ENCODE results near the gene GABARAPL2. TPM values are rescaled to one million over a fixed set of nuclear protein-coding genes. Genes with fewer than 3 reads are reported as not detected.
"Not testable (repeated sequence)": the region's sequence is repeated elsewhere in the genome, so short reads cannot be mapped to it uniquely, and the experiment has no call there.

The GABARAPL2 gene
- total RNA-seq, 3 donors from 2014 or later (not counting 1 experiment from before 2014, with no cell fraction given): 66.2 to 74.0 (median 71.3) TPM

DNA sequence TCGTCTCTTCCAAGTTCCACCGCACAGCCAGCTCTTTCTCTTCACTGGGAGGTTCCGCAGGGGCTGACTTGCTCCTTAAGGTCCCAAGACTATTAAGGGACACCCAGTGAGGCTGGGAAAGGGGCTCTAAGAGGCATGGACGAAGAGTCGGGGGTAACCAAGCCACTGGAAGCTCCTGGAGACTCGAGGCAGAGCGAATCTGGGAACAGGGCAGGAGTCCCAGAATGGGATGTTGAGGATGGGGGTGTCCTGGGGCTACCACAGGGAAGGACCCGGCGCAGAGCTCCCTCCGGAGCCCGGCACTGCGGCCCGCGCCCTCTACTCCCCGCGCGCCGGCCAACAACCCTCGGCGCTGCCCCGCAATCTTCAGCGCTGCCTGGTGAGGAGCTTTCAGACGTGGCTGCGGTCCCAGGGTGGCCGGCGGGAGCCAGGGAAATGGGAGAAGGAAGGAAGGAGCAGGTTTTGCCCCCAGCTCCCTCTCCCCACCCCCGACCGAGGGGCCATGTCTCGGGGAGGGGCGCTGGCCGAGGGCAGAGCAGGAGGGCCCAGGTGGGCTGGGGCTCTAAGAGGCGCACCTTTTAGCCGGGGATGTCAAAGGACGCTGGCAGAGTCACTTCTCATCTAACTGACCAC lies 30.9 kb upstream of the GABARAPL2 start:
- no peak overlapping the region for H3K27ac Mint-ChIP-seq
- intact Hi-C loops (cut with micrococcal nuclease): no loop called here
- no peaks in the 10 kb centered on the region for H3K9me3 ChIP-seq (ENCODE audit: control insufficient read depth, insufficient read depth, low read length)
- H3K27me3 ChIP-seq (ENCODE audit: control insufficient read depth, insufficient read depth, low read length): no peaks in the 10 kb centered on the region
- H3K36me3 ChIP-seq (ENCODE audit: control insufficient read depth, insufficient read depth, low read length): no peaks in the 10 kb centered on the region
- H3K4me1 Mint-ChIP-seq: peaks cover 0 to under 1% of the 10 kb centered on the region in 2 donors
- 79% methylated on average over 32 of the region's 34 CpGs for WGBS (ENCODE audit: insufficient coverage)
- H3K36me3 Mint-ChIP-seq: no peaks in the 10 kb centered on the region
- no peak for DNase-seq
- ATAC-seq: no peak
- no peak overlapping the region for H3K27ac ChIP-seq (ENCODE audit: low read length)
- H3K4me3 ChIP-seq (ENCODE audit: low read length): no peak overlapping the region
- H3K9me3 Mint-ChIP-seq: no peaks in the 10 kb centered on the region
- H3K4me1 ChIP-seq (ENCODE audit: control insufficient read depth, insufficient read depth, low read length): no peaks in the 10 kb centered on the region
- no peak overlapping the region for H3K4me3 Mint-ChIP-seq
- H3K27me3 Mint-ChIP-seq (ENCODE audit: low read depth in 2 of 2): no peaks in the 10 kb centered on the region
- TF ChIP-seq, protein P1, sequence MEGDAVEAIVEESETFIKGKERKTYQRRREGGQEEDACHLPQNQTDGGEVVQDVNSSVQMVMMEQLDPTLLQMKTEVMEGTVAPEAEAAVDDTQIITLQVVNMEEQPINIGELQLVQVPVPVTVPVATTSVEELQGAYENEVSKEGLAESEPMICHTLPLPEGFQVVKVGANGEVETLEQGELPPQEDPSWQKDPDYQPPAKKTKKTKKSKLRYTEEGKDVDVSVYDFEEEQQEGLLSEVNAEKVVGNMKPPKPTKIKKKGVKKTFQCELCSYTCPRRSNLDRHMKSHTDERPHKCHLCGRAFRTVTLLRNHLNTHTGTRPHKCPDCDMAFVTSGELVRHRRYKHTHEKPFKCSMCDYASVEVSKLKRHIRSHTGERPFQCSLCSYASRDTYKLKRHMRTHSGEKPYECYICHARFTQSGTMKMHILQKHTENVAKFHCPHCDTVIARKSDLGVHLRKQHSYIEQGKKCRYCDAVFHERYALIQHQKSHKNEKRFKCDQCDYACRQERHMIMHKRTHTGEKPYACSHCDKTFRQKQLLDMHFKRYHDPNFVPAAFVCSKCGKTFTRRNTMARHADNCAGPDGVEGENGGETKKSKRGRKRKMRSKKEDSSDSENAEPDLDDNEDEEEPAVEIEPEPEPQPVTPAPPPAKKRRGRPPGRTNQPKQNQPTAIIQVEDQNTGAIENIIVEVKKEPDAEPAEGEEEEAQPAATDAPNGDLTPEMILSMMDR (IDR thresholded peaks at IDR 0.05): no peak

DNA sequence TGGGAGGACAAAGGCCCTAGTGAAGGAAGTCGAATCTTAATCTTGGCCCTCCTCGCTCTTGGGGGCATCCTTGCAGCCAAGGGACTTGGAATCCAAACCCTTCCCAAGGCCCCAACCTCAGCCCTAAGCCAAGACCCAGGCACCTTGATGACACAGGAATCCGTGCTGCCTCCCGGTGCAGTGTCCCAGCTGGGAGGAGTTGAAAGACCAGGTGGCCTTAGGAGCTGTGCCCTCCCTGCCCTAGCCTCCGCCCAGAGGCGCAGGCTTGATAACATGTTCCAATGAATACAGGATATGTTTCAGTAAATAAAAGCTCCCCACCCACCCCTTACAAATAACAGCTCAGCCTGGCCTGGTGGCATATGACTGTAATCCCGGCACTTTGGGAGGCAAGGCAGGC lies 30.3 kb upstream of the GABARAPL2 start, which contains the start of gene CHST5:
Gene CHST5 (minus strand): TSS at position 208 of the 400 bp plus-strand sequence. CDS start 5,724 bp downstream, outside the sequence.
- H3K4me1 Mint-ChIP-seq: peaks cover 0 to 4% of the 10 kb centered on the region in 2 donors
- no peaks in the 10 kb centered on the region for H3K36me3 Mint-ChIP-seq

DNA sequence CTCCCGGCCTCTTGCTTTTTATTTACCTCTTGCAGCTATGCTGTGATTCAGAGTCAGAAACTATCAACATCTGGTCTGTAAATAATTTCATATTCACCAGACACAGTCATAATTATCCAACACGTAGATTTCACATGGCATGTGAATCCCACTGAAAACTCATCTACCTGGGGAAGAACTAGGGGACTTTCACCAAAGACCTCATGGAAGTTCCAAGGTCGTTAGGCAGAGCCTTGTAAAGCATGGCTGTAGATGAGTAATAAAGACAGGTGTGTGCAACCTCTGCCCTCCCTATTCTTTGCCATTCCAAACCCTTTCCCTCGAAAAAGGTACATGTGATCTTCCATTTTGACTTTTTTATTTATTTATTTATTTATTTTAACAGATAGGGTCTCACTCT lies 28.4 kb upstream of the GABARAPL2 start:
- no peaks in the 10 kb centered on the region for H3K9me3 ChIP-seq (ENCODE audit: control insufficient read depth, insufficient read depth, low read length)
- H3K27ac ChIP-seq (ENCODE audit: low read length): no peak overlapping the region
- no peak for ATAC-seq
- no peaks in the 10 kb centered on the region for H3K4me1 ChIP-seq (ENCODE audit: control insufficient read depth, insufficient read depth, low read length)
- 77% methylated on average over 3 of the region's 4 CpGs for WGBS (ENCODE audit: insufficient coverage)
- H3K4me1 Mint-ChIP-seq: peaks cover 0 to 4% of the 10 kb centered on the region in 2 donors
- no peaks in the 10 kb centered on the region for H3K27me3 Mint-ChIP-seq (ENCODE audit: low read depth in 2 of 2)
- intact Hi-C loops (cut with micrococcal nuclease): no loop called here
- no peaks in the 10 kb centered on the region for H3K27me3 ChIP-seq (ENCODE audit: control insufficient read depth, insufficient read depth, low read length)
- no peaks in the 10 kb centered on the region for H3K36me3 ChIP-seq (ENCODE audit: control insufficient read depth, insufficient read depth, low read length)
- H3K4me3 ChIP-seq (ENCODE audit: low read length): no peak overlapping the region
- H3K9me3 Mint-ChIP-seq: no peaks in the 10 kb centered on the region
- DNase-seq: no peak
- H3K27ac Mint-ChIP-seq: no peak overlapping the region
- no peak overlapping the region for H3K4me3 Mint-ChIP-seq
- TF ChIP-seq, protein P1 (IDR thresholded peaks at IDR 0.05): no peak
- H3K36me3 Mint-ChIP-seq: no peaks in the 10 kb centered on the region

More for the DNA sequence above, 30.3 kb upstream of the GABARAPL2 start, which contains the start of gene CHST5:
- Mint-ChIP-seq H3K4me3 (no peak within 1 kb of the TSS), H3K27ac (no peak within 1 kb of the TSS), H3K9me3 (no peaks in the 10 kb centered on the region), H3K27me3 (ENCODE audit: low read depth in 2 of 2) (no peaks in the 10 kb centered on the region)
- ATAC-seq (no peak), DNase-seq (no peak)
- H3K9me3 ChIP-seq (ENCODE audit: control insufficient read depth, insufficient read depth, low read length): no peaks in the 10 kb centered on the region
- H3K4me1 ChIP-seq (ENCODE audit: control insufficient read depth, insufficient read depth, low read length): no peaks in the 10 kb centered on the region
- intact Hi-C loops (cut with micrococcal nuclease): no loop called here
- 95% methylated on average over 7 of the region's 7 CpGs for WGBS (ENCODE audit: insufficient coverage)
- TF ChIP-seq, protein P1 (IDR thresholded peaks at IDR 0.05): no peak
- no peak within 1 kb of the TSS for H3K27ac ChIP-seq (ENCODE audit: low read length)
- no peak within 1 kb of the TSS for H3K4me3 ChIP-seq (ENCODE audit: low read length)
- H3K27me3 ChIP-seq (ENCODE audit: control insufficient read depth, insufficient read depth, low read length): no peaks in the 10 kb centered on the region
- no peaks in the 10 kb centered on the region for H3K36me3 ChIP-seq (ENCODE audit: control insufficient read depth, insufficient read depth, low read length)

DNA sequence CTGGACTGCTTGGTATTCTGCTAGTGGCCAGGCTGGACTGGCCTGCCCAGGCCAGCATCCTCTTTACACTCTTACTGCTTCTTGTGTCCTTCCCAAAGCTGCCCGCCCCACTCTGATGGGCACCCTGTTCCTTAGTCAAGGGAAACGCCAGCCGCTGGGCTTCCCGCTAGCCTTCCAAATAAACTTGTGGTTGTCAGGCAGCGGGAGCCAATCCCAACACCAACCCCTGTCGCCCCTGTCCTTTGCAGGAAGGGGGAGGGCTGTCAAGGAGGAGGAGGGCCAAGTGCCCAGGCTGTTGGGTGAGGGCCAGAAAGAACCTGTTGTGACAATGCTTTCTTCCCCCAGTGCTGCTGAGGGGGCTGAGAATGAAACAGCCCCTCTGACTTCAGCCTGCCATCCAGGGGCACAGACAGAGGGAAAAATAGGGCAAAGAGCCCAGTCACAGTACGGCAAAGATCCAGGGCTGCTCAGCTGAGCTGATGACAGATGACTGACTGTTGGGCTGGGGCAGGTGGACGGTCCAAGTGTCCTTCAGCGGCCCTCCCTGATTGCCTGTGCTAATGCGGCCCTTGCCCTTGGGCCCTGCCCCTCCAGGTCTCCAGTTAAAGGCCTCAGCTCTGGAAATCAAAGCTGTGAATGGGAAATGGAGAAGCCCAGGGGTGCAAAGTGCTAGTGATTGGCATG lies 27.2 kb upstream of the GABARAPL2 start:
- H3K27me3 ChIP-seq (ENCODE audit: control insufficient read depth, insufficient read depth, low read length); ATAC-seq; H3K4me1 Mint-ChIP-seq; H3K4me1 ChIP-seq (ENCODE audit: control insufficient read depth, insufficient read depth, low read length); H3K4me3 Mint-ChIP-seq; H3K9me3 ChIP-seq (ENCODE audit: control insufficient read depth, insufficient read depth, low read length); H3K36me3 Mint-ChIP-seq; H3K27ac ChIP-seq (ENCODE audit: low read length); H3K9me3 Mint-ChIP-seq; DNase-seq; intact Hi-C loops (cut with micrococcal nuclease); H3K27ac Mint-ChIP-seq; H3K27me3 Mint-ChIP-seq (ENCODE audit: low read depth in 2 of 2); H3K4me3 ChIP-seq (ENCODE audit: low read length); H3K36me3 ChIP-seq (ENCODE audit: control insufficient read depth, insufficient read depth, low read length): not testable (repeated sequence)
- WGBS (ENCODE audit: insufficient coverage): 100% methylated on average over 2 of the region's 10 CpGs
